ENCODE data around the gene NTNG2.

NTNG2 gene

GRCh38 chr9:132175431-132175830 lies 13.6 kb downstream of the NTNG2 start:
- TF ChIP-seq SNAI2 (CRISPR knock-in tag; IDR thresholded peaks at IDR 0.05) (no peak), ISL1 (CRISPR knock-in tag; IDR thresholded peaks at IDR 0.05) (no peak), ZC3H10 (CRISPR knock-in tag; IDR thresholded peaks at IDR 0.05) (no peak), ZNF70 (CRISPR knock-in tag; IDR thresholded peaks at IDR 0.05) (no peak), ZNF8 (CRISPR knock-in tag; IDR thresholded peaks at IDR 0.05) (no peak), GLIS3 (CRISPR knock-in tag; IDR thresholded peaks at IDR 0.05) (no peak), ARNTL (CRISPR knock-in tag; IDR thresholded peaks at IDR 0.05; ENCODE audit: borderline replicate concordance, low read depth) (no peak), PATZ1 (CRISPR knock-in tag; IDR thresholded peaks at IDR 0.05; ENCODE audit: borderline replicate concordance) (no peak), CREB5 (CRISPR knock-in tag; IDR thresholded peaks at IDR 0.05; ENCODE audit: low read depth) (no peak), OSR1 (CRISPR knock-in tag; IDR thresholded peaks at IDR 0.05) (no peak), CSRNP3 (CRISPR knock-in tag; IDR thresholded peaks at IDR 0.05) (no peak), ZFP3 (CRISPR knock-in tag; IDR thresholded peaks at IDR 0.05) (no peak)
- no peak for ATAC-seq

- ATAC-seq: no peak
- TF ChIP-seq PPARA (CRISPR knock-in tag; IDR thresholded peaks at IDR 0.05; ENCODE audit: borderline replicate concordance) (no peak), ISL1 (CRISPR knock-in tag; IDR thresholded peaks at IDR 0.05) (no peak), ZFP3 (CRISPR knock-in tag; IDR thresholded peaks at IDR 0.05) (no peak), SNAI2 (CRISPR knock-in tag; IDR thresholded peaks at IDR 0.05) (no peak), PATZ1 (CRISPR knock-in tag; IDR thresholded peaks at IDR 0.05; ENCODE audit: borderline replicate concordance) (no peak), TOX (CRISPR knock-in tag; IDR thresholded peaks at IDR 0.05; ENCODE audit: borderline replicate concordance) (no peak), ESRRG (CRISPR knock-in tag; IDR thresholded peaks at IDR 0.05) (no peak), ZNF8 (CRISPR knock-in tag; IDR thresholded peaks at IDR 0.05) (no peak), ZNF70 (CRISPR knock-in tag; IDR thresholded peaks at IDR 0.05) (no peak), POU6F1 (CRISPR knock-in tag; IDR thresholded peaks at IDR 0.05; ENCODE audit: borderline replicate concordance, low read depth) (no peak), CREB5 (CRISPR knock-in tag; IDR thresholded peaks at IDR 0.05; ENCODE audit: low read depth) (no peak), TCF4 (CRISPR knock-in tag; IDR thresholded peaks at IDR 0.05; ENCODE audit: borderline replicate concordance) (no peak), ZFP30 (CRISPR knock-in tag; IDR thresholded peaks at IDR 0.05) (no peak), ARNTL (CRISPR knock-in tag; IDR thresholded peaks at IDR 0.05; ENCODE audit: borderline replicate concordance, low read depth) (no peak), CSDC2 (CRISPR knock-in tag; IDR thresholded peaks at IDR 0.05) (no peak), OSR1 (CRISPR knock-in tag; IDR thresholded peaks at IDR 0.05) (no peak), CSRNP3 (CRISPR knock-in tag; IDR thresholded peaks at IDR 0.05) (no peak), ZC3H10 (CRISPR knock-in tag; IDR thresholded peaks at IDR 0.05) (no peak), GLIS3 (CRISPR knock-in tag; IDR thresholded peaks at IDR 0.05) (no peak)
Observed at GRCh38 chr9:132176338-132176737, 14.5 kb downstream of the NTNG2 start.
